SK-N-SH treated with all-trans-retinoic acid at 6 μM for 48 hours (cell line): ENCODE measurements around the gene FYCO1.
"Not testable (repeated sequence)": the region's sequence is repeated elsewhere in the genome, so short reads cannot be mapped to it uniquely, and the experiment has no call there.

Experiments
- ATAC-seq: fragments of 200-7000 bp; cut with Tn5 transposase; 3 replicates; pipeline ENCODE4 v1.9.1; 2020; ENCODE audit warnings: mild to moderate bottlenecking, moderate library complexity
- ARNTL ChIP-seq: fragments of 450-650 bp; formaldehyde crosslinking; IDR thresholded peaks from 2 replicates; pipeline ENCODE4 v1.5.0; 2020; ENCODE audit warnings: low read depth, mild to moderate bottlenecking, moderate library complexity, borderline replicate concordance
- CSDC2 ChIP-seq: fragments of 250-450 bp; sonication (Bioruptor Pico); IDR thresholded peaks from 2 replicates; pipeline ENCODE4 v1.5.0; 2020; ENCODE audit warnings: mild to moderate bottlenecking, moderate library complexity
- ISL1 ChIP-seq: fragments of 250-450 bp; sonication (Bioruptor Pico); IDR thresholded peaks from 2 replicates; pipeline ENCODE4 v2.1.2; 2022; ENCODE audit warnings: mild to moderate bottlenecking, moderate library complexity
- OSR1 ChIP-seq: fragments of 250-450 bp; sonication (Bioruptor Pico); IDR thresholded peaks from 2 replicates; pipeline ENCODE4 v1.8.0; 2022; ENCODE audit warnings: moderate library complexity, mild to moderate bottlenecking, inconsistent platforms
- PPARA ChIP-seq: fragments of 250-450 bp; sonication (Bioruptor Pico); IDR thresholded peaks from 2 replicates; pipeline ENCODE4 v1.5.0; 2020; ENCODE audit warnings: mild to moderate bottlenecking, borderline replicate concordance
- RARB ChIP-seq: fragments of 250-450 bp; sonication (Bioruptor Pico); IDR thresholded peaks from 2 replicates; pipeline ENCODE4 v1.8.0; 2021; ENCODE audit warnings: mild to moderate bottlenecking, moderate library complexity
- SNAI2 ChIP-seq: fragments of 250-450 bp; sonication (Bioruptor Pico); IDR thresholded peaks from 2 replicates; pipeline ENCODE4 v1.5.0; 2020; ENCODE audit warnings: mild to moderate bottlenecking, moderate library complexity
- TCF4 ChIP-seq: fragments of 250-450 bp; sonication (Bioruptor Pico); IDR thresholded peaks from 2 replicates; pipeline ENCODE4 v1.8.0; 2021; ENCODE audit warnings: mild to moderate bottlenecking, moderate library complexity, borderline replicate concordance
- TOX ChIP-seq: fragments of 250-450 bp; sonication (Bioruptor Pico); IDR thresholded peaks from 2 replicates; pipeline ENCODE4 v1.8.0; 2021; ENCODE audit warnings: mild to moderate bottlenecking, moderate library complexity, borderline replicate concordance
- ZFP3 ChIP-seq: fragments of 250-450 bp; sonication (Bioruptor Pico); IDR thresholded peaks from 2 replicates; pipeline ENCODE4 v1.5.0; 2020; ENCODE audit warnings: mild to moderate bottlenecking, moderate library complexity
- ZNF565 ChIP-seq: fragments of 450-650 bp; formaldehyde crosslinking; conservative IDR thresholded peaks from 2 replicates; pipeline ENCODE4 v1.5.0; 2020; ENCODE audit warnings: low read depth, mild to moderate bottlenecking, moderate library complexity
- ZNF70 ChIP-seq: fragments of 450-650 bp; formaldehyde crosslinking; IDR thresholded peaks from 2 replicates; pipeline ENCODE4 v1.5.0; 2020; ENCODE audit warnings: mild to moderate bottlenecking, moderate library complexity
- ZNF8 ChIP-seq: fragments of 450-650 bp; formaldehyde crosslinking; IDR thresholded peaks from 2 replicates; pipeline ENCODE4 v1.5.0; 2020; ENCODE audit warnings: mild to moderate bottlenecking, moderate library complexity
- TF ChIP-seq, protein P1 (sequence below): fragments of 250-450 bp; sonication (Bioruptor Pico); IDR thresholded peaks from 2 replicates; pipeline ENCODE4 v1.8.0; 2021; ENCODE audit warnings: low read depth, mild to moderate bottlenecking, moderate library complexity, borderline replicate concordance
- TF ChIP-seq, protein P2 (sequence below): fragments of 250-450 bp; sonication (Bioruptor Pico); IDR thresholded peaks from 2 replicates; pipeline ENCODE4 v1.5.0; 2020; ENCODE audit warnings: mild to moderate bottlenecking, moderate library complexity
- TF ChIP-seq, protein P3 (sequence below): fragments of 250-450 bp; sonication (Bioruptor Pico); IDR thresholded peaks from 2 replicates; pipeline ENCODE4 v1.5.1; 2020; ENCODE audit warnings: low read depth, mild to moderate bottlenecking, moderate library complexity

Gene FYCO1

DNA sequence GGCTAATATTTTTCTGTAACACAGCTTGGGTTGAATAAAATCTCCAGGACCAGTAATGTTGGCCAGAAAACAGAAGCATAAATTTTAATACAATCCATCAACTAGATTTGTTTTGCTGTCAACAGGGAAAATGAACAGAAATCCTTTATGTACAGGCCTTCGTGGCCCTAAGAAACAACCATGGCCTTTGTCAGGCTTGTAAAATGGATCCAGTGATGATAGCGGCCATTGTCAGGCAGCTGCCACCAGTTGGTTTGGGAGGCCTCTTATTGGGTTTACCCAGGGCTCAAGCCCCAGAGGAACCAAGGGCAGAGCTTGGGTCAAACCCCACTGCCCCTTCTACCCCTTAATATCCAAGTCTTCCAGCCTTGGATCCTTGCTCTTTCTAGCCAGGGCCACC is 5.6 kb upstream of the FYCO1 start:
- no peak for ATAC-seq
- TF ChIP-seq, protein P1, sequence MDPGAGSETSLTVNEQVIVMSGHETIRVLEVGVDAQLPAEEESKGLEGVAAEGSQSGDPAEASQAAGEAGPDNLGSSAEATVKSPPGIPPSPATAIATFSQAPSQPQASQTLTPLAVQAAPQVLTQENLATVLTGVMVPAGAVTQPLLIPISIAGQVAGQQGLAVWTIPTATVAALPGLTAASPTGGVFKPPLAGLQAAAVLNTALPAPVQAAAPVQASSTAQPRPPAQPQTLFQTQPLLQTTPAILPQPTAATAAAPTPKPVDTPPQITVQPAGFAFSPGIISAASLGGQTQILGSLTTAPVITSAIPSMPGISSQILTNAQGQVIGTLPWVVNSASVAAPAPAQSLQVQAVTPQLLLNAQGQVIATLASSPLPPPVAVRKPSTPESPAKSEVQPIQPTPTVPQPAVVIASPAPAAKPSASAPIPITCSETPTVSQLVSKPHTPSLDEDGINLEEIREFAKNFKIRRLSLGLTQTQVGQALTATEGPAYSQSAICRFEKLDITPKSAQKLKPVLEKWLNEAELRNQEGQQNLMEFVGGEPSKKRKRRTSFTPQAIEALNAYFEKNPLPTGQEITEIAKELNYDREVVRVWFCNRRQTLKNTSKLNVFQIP: no peak
- TF ChIP-seq PPARA (CRISPR knock-in tag) (no peak), ZFP3 (no peak), ZNF70 (CRISPR knock-in tag) (no peak), TOX (CRISPR knock-in tag) (no peak), TCF4 (CRISPR knock-in tag) (no peak)
- TF ChIP-seq, protein P2, sequence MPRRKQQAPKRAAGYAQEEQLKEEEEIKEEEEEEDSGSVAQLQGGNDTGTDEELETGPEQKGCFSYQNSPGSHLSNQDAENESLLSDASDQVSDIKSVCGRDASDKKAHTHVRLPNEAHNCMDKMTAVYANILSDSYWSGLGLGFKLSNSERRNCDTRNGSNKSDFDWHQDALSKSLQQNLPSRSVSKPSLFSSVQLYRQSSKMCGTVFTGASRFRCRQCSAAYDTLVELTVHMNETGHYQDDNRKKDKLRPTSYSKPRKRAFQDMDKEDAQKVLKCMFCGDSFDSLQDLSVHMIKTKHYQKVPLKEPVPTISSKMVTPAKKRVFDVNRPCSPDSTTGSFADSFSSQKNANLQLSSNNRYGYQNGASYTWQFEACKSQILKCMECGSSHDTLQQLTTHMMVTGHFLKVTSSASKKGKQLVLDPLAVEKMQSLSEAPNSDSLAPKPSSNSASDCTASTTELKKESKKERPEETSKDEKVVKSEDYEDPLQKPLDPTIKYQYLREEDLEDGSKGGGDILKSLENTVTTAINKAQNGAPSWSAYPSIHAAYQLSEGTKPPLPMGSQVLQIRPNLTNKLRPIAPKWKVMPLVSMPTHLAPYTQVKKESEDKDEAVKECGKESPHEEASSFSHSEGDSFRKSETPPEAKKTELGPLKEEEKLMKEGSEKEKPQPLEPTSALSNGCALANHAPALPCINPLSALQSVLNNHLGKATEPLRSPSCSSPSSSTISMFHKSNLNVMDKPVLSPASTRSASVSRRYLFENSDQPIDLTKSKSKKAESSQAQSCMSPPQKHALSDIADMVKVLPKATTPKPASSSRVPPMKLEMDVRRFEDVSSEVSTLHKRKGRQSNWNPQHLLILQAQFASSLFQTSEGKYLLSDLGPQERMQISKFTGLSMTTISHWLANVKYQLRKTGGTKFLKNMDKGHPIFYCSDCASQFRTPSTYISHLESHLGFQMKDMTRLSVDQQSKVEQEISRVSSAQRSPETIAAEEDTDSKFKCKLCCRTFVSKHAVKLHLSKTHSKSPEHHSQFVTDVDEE: no peak
- TF ChIP-seq, protein P3, sequence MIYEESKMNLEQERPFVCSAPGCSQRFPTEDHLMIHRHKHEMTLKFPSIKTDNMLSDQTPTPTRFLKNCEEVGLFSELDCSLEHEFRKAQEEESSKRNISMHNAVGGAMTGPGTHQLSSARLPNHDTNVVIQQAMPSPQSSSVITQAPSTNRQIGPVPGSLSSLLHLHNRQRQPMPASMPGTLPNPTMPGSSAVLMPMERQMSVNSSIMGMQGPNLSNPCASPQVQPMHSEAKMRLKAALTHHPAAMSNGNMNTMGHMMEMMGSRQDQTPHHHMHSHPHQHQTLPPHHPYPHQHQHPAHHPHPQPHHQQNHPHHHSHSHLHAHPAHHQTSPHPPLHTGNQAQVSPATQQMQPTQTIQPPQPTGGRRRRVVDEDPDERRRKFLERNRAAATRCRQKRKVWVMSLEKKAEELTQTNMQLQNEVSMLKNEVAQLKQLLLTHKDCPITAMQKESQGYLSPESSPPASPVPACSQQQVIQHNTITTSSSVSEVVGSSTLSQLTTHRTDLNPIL (CRISPR knock-in tag): no peak
- TF ChIP-seq, all 23 proteins: peak for 0

DNA sequence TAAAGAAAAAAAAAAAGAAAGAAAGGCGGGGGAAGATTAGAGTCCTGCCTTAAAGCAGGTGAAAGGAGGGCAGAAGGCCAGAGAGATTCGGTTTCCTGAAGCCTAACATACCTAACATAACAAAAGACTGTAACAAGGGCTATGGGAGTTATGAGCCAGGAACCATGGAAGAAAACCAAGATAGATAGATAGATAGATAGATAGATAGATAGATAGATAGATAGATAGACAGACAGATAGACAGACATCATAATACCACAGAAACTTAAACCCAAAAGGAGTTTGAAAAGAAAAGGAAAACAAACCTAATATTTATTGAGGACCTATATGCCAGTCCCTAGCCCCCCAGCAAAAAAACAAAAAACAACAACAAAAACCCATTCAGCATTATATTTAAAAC is 2.3 kb upstream of the FYCO1 start:
- TF ChIP-seq ARNTL (CRISPR knock-in tag) (no peak), ISL1 (CRISPR knock-in tag) (no peak), TOX (CRISPR knock-in tag) (no peak), ZNF70 (CRISPR knock-in tag) (no peak), ZNF565 (no peak), ZNF8 (CRISPR knock-in tag) (no peak), TCF4 (CRISPR knock-in tag) (no peak), ZFP3 (no peak), SNAI2 (no peak), CSDC2 (CRISPR knock-in tag) (no peak), OSR1 (CRISPR knock-in tag) (no peak), RARB (CRISPR knock-in tag) (no peak)
- TF ChIP-seq, protein P2: no peak
- TF ChIP-seq, protein P1: no peak
- TF ChIP-seq, protein P3 (CRISPR knock-in tag): no peak
- ATAC-seq: no peak

DNA sequence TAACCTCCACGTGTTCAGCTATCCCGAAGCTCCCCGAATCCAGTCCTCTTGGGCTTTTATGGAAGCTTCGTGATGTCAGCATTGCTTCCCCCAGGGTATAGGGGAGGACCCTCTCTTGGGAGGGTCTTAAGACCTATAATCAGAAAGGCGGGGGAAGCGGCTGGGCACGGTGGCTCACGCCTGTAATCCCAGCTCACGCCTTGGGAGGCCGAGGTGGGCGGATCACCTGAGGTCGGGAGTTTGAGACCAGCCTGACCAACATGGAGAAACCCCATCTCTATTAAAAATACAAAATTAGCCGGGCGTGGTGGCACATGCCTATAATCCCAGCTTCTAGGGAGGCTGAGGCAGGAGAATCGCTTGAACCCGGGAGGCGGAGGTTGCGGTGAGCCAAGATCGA is 1.9 kb upstream of the FYCO1 start:
- not testable (repeated sequence) for ATAC-seq
